HUES6 (cell line): Measurements from ENCODE around the gene MFSD2A.

Experiments
- H3K27ac ChIP-seq: 2 replicates; pipeline ENCODE4 v1.7.0; 2013; ENCODE audit warnings: low read depth, mild to moderate bottlenecking, low read length, inconsistent platforms
- H3K27me3 ChIP-seq: 2 replicates; pipeline ENCODE4 v1.6.1; 2013; ENCODE audit warnings: low read length; ENCODE audit not compliant: control insufficient read depth, insufficient read depth
- H3K36me3 ChIP-seq: 2 replicates; pipeline ENCODE4 v1.6.1; 2013; ENCODE audit warnings: low read length; ENCODE audit not compliant: control insufficient read depth, insufficient read depth
- H3K4me1 ChIP-seq: 2 replicates; pipeline ENCODE4 v1.6.1; 2013; ENCODE audit warnings: low read length; ENCODE audit not compliant: control insufficient read depth, insufficient read depth
- H3K4me3 ChIP-seq: 2 replicates; pipeline ENCODE4 v1.5.1; 2013; ENCODE audit warnings: low read depth, low read length
- H3K9ac ChIP-seq: one replicate; pipeline ENCODE4 v1.6.1; 2013; ENCODE audit warnings: mild to moderate bottlenecking, low read length
- H3K9me3 ChIP-seq: 2 replicates; pipeline ENCODE4 v1.6.1; 2013; ENCODE audit warnings: low read depth, low read length; ENCODE audit not compliant: control insufficient read depth, insufficient read depth

Gene MFSD2A

GRCh38 chr1:39925721-39926342 lies 29.1 kb upstream of the MFSD2A start:
- Histone ChIP-seq H3K9ac (no peak overlapping the region), H3K27ac (no peak overlapping the region), H3K27me3 (peaks cover 13% of the 10 kb centered on the region; the same call in 1 of the 2 replicates), H3K36me3 (no peaks in the 10 kb centered on the region), H3K4me1 (peaks cover 9% of the 10 kb centered on the region), H3K4me3 (no peak overlapping the region), H3K9me3 (no peaks in the 10 kb centered on the region)

GRCh38 chr1:39926343-39926793 lies 28.6 kb upstream of the MFSD2A start:
- Histone ChIP-seq H3K9ac (no peak overlapping the region), H3K36me3 (no peaks in the 10 kb centered on the region), H3K4me1 (peaks cover 9% of the 10 kb centered on the region), H3K9me3 (no peaks in the 10 kb centered on the region), H3K27ac (no peak overlapping the region), H3K27me3 (peaks cover 13% of the 10 kb centered on the region; the same call in 1 of the 2 replicates), H3K4me3 (no peak overlapping the region)

GRCh38 chr1:39926820-39927219 lies 28.1 kb upstream of the MFSD2A start:
- H3K27ac ChIP-seq: no peak overlapping the region
- H3K27me3 ChIP-seq: peaks cover 12% of the 10 kb centered on the region; the same call in 1 of the 2 replicates
- H3K9ac ChIP-seq: no peak overlapping the region
- no peaks in the 10 kb centered on the region for H3K9me3 ChIP-seq
- peaks cover 8% of the 10 kb centered on the region for H3K4me1 ChIP-seq
- no peaks in the 10 kb centered on the region for H3K36me3 ChIP-seq
- no peak overlapping the region for H3K4me3 ChIP-seq

- no peak overlapping the region for H3K4me3 ChIP-seq
- 0 out of 2 replicates have a peak, but pooled peaks cover under 1% of the 10 kb centered on the region for H3K4me1 ChIP-seq
- no peaks in the 10 kb centered on the region for H3K9me3 ChIP-seq
- H3K36me3 ChIP-seq: no peaks in the 10 kb centered on the region
- H3K27me3 ChIP-seq: peaks cover 5% of the 10 kb centered on the region; the same call in 1 of the 2 replicates
- no peak overlapping the region for H3K27ac ChIP-seq
- no peak overlapping the region for H3K9ac ChIP-seq
Observed at GRCh38 chr1:39927538-39927937, 27.4 kb upstream of the MFSD2A start.

GRCh38 chr1:39928809-39929587 lies 25.9 kb upstream of the MFSD2A start:
- no peak overlapping the region for H3K4me3 ChIP-seq
- H3K4me1 ChIP-seq: no peaks in the 10 kb centered on the region
- H3K9ac ChIP-seq: no peak overlapping the region
- no peaks in the 10 kb centered on the region for H3K9me3 ChIP-seq
- H3K27ac ChIP-seq: no peak overlapping the region
- H3K36me3 ChIP-seq: no peaks in the 10 kb centered on the region
- peaks cover 2% of the 10 kb centered on the region; the same call in 1 of the 2 replicates for H3K27me3 ChIP-seq

GRCh38 chr1:39933956-39934941 lies 20.7 kb upstream of the MFSD2A start:
- no peaks in the 10 kb centered on the region for H3K27me3 ChIP-seq
- no peak overlapping the region for H3K4me3 ChIP-seq
- H3K36me3 ChIP-seq: no peaks in the 10 kb centered on the region
- H3K9ac ChIP-seq: no peak overlapping the region
- no peaks in the 10 kb centered on the region for H3K4me1 ChIP-seq
- H3K9me3 ChIP-seq: no peaks in the 10 kb centered on the region
- no peak overlapping the region for H3K27ac ChIP-seq

GRCh38 chr1:39936724-39937491 lies 18.0 kb upstream of the MFSD2A start:
- H3K27ac ChIP-seq: no peak overlapping the region
- H3K27me3 ChIP-seq: no peaks in the 10 kb centered on the region; the same call in 1 of the 2 replicates
- no peaks in the 10 kb centered on the region for H3K36me3 ChIP-seq
- H3K9me3 ChIP-seq: no peaks in the 10 kb centered on the region
- H3K4me1 ChIP-seq: no peaks in the 10 kb centered on the region; the same call in 1 of the 2 replicates
- no peak overlapping the region for H3K9ac ChIP-seq
- no peak overlapping the region for H3K4me3 ChIP-seq

- Histone ChIP-seq H3K27ac (no peak overlapping the region), H3K4me3 (no peak overlapping the region), H3K4me1 (peaks cover 3% of the 10 kb centered on the region; the same call in 1 of the 2 replicates), H3K9ac (no peak overlapping the region), H3K9me3 (no peaks in the 10 kb centered on the region), H3K27me3 (no peaks in the 10 kb centered on the region; the same call in 1 of the 2 replicates), H3K36me3 (no peaks in the 10 kb centered on the region)
Observed at GRCh38 chr1:39938856-39939255, 16.1 kb upstream of the MFSD2A start.

- H3K9me3 ChIP-seq: no peaks in the 10 kb centered on the region
- no peaks in the 10 kb centered on the region; the same call in 1 of the 2 replicates for H3K27me3 ChIP-seq
- H3K4me1 ChIP-seq: peaks cover 4% of the 10 kb centered on the region; the same call in 1 of the 2 replicates
- H3K27ac ChIP-seq: no peak overlapping the region
- no peak overlapping the region for H3K4me3 ChIP-seq
- H3K9ac ChIP-seq: no peak overlapping the region
- no peaks in the 10 kb centered on the region for H3K36me3 ChIP-seq
Observed at GRCh38 chr1:39940253-39940652, 14.7 kb upstream of the MFSD2A start.
